ENCODE data around the gene ITGA2.

GRCh38 chr5:53001541-53001940, 12.4 kb downstream of the ITGA2 start:
- no peak for TF ChIP-seq CTCF (IDR thresholded peaks at IDR 0.05 in 2 of 3, conservative IDR thresholded peaks at IDR 0.05 in 1 of 3; ENCODE audit: borderline replicate concordance in 1 of 3, insufficient read depth in 1 of 3, low read depth in 2 of 3, low read length in 2 of 3)
- no peak for TF ChIP-seq POLR2A (IDR thresholded peaks at IDR 0.05; ENCODE audit: borderline replicate concordance, extremely low read depth, insufficient read depth, insufficient read length)
- TF ChIP-seq REST (IDR thresholded peaks at IDR 0.05; ENCODE audit: low read depth), result no peak
- no peak for TF ChIP-seq SP1 (IDR thresholded peaks at IDR 0.05; ENCODE audit: low read depth)
- TF ChIP-seq MAX (IDR thresholded peaks at IDR 0.05), result no peak
- no peak for TF ChIP-seq CEBPB (IDR thresholded peaks at IDR 0.05; ENCODE audit: low read depth)
- TF ChIP-seq RAD21 (IDR thresholded peaks at IDR 0.05; ENCODE audit: low read depth), result no peak
- TF ChIP-seq EZH2phosphoT487 (IDR thresholded peaks at IDR 0.05; ENCODE audit: borderline replicate concordance), result no peak
- no peak for TF ChIP-seq ZNF274 (IDR thresholded peaks at IDR 0.05; ENCODE audit: low read depth, low read length)
- TF ChIP-seq POLR2AphosphoS5 (IDR thresholded peaks at IDR 0.05; ENCODE audit: low read depth, low read length), result no peak
- TF ChIP-seq YY1 (IDR thresholded peaks at IDR 0.05; ENCODE audit: extremely low read depth, insufficient replicate concordance, low read depth, low read length), result no peak
- TF ChIP-seq EZH2 (IDR thresholded peaks at IDR 0.05), result no peak
